ENCODE measurements around the gene MEF2B.

Gene MEF2B

DNA sequence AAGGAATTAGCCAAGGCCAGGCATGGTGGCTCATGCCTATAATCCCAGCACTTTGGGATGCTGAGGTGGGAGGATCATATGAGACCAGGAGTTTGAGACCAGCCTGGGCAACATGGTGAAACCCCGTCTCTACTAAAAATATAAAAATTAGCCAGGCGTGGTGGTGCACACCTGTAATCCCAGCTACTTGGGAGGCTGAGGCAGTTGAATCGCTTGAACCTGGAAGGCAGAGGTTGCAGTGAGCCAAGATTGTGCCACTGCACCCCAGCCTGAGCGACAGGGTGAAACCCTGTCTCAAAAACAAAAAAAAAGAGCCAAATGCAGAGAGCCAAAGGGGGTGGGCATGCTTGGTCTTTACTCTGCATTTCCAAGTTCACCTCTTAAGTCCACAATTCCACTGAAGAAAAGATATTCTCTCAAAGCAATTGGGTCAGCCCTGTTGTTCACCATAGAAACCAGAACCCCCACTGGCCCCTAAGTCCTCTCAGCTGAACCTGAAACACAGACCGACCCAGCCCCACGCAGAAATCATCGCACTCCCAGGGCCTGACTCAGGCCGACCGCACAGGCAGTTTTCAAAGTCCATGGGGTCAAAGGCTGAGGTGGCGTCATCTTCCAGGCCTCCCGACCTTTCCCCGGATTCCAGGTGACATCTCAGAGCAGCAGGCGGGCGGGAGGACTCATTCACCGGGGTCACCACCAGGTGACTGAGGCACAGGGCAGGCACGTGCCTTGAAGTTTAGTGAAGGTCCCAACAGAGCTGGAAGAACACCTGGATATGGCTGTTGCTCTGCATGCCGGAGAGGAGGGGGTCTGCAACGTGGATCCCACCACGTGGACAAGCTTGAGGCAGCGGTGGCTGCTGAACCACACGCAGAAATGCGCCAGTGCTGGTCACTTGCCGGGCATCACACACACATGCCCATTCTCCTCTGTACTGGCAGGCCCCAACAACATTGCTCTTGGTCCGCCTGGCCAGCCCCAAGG, 73.1 kb downstream of the MEF2B start:
- DNase-seq = no peak

DNA sequence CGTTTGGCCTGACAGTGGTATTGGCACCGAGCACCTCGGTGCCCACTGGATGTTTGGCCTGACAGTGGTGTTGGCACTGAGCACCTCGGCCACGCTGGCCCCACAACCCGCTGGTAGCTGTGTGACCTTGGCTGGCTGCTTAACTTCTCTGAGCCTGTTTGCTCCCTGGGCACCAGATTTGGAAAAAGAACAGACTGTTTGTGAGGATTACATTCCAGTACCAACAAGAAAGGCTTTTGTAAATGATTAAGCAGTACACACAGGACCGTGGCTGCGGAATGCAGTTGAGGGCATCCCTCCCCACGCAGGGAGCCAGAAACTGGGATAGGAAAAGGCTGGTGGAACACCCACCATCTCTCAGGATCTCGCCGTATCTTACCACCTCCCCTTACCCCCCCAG, 74.4 kb downstream of the MEF2B start:
- DNase-seq = no peak
